GM18505 (cell line): Measurements from ENCODE around the gene RGS3.
A peak's percentile ranks its signal among the peaks of the same experiment; 100 is the strongest.

Experiments used
- ATAC-seq: cut with Tn5 transposase; IDR thresholded peaks from one replicate; pipeline ENCODE4 v1.9.1; 2021; ENCODE audit not compliant: unreplicated experiment
- POLR2A ChIP-seq: IDR thresholded peaks from 4 replicates; pipeline ENCODE4 v1.6.1; 2011; ENCODE audit warnings: borderline replicate concordance; ENCODE audit not compliant: insufficient read depth, insufficient read length; ENCODE audit errors: extremely low read depth

The RGS3 gene

GRCh38 chr9:113588242-113588810 lies 124.8 kb downstream of the RGS3 start:
- ATAC-seq = no peak
- TF ChIP-seq POLR2A = no peak

- TF ChIP-seq POLR2A = no peak
- no peak for ATAC-seq
Measured at GRCh38 chr9:113588936-113589335, 125.4 kb downstream of the RGS3 start.

GRCh38 chr9:113589407-113589806 lies 125.9 kb downstream of the RGS3 start:
- ATAC-seq = no peak
- no peak for TF ChIP-seq POLR2A

GRCh38 chr9:113589890-113590289 lies 126.4 kb downstream of the RGS3 start:
- ATAC-seq = no peak
- TF ChIP-seq POLR2A = no peak

GRCh38 chr9:113590389-113590788 lies 126.9 kb downstream of the RGS3 start:
- ATAC-seq = no peak
- no peak for TF ChIP-seq POLR2A

- TF ChIP-seq POLR2A = no peak
- peak; percentile 37 for ATAC-seq
Measured at GRCh38 chr9:113590991-113591898, 127.7 kb downstream of the RGS3 start.

GRCh38 chr9:113591899-113592625 lies 128.5 kb downstream of the RGS3 start:
- no peak for ATAC-seq
- no peak for TF ChIP-seq POLR2A

GRCh38 chr9:113592876-113593575 lies 129.5 kb downstream of the RGS3 start:
- no peak for ATAC-seq
- TF ChIP-seq POLR2A = no peak

- no peak for TF ChIP-seq POLR2A
Measured at GRCh38 chr9:113593682-113594281, 130.3 kb downstream of the RGS3 start.

GRCh38 chr9:113594484-113595299 lies 131.2 kb downstream of the RGS3 start:
- ATAC-seq = no peak
- TF ChIP-seq POLR2A = no peak

More at GRCh38 chr9:113593682-113594281, 130.3 kb downstream of the RGS3 start:
- no peak for ATAC-seq

GRCh38 chr9:113596616-113597320 lies 133.2 kb downstream of the RGS3 start:
- no peak for TF ChIP-seq POLR2A
- no peak for ATAC-seq

GRCh38 chr9:113597390-113598241 lies 134.1 kb downstream of the RGS3 start:
- ATAC-seq = no peak
- TF ChIP-seq POLR2A = no peak
